Breast epithelium (tissue), 3 donors: ENCODE data around the gene MPRIP.

Source experiments
- CTCF ChIP-seq, 3 donors: fragments of 450-650 bp; IDR thresholded peaks; one replicate each; pipeline ENCODE4 v1.5.1; 2016 to 2017; ENCODE audit warnings: antibody characterized with exemption in 3 of 3, mild to moderate bottlenecking in 3 of 3, moderate library complexity in 3 of 3
- POLR2A ChIP-seq: fragments of 450-650 bp; IDR thresholded peaks from one replicate; pipeline ENCODE4 v1.6.1; 2016; ENCODE audit warnings: antibody characterized with exemption, mild to moderate bottlenecking, moderate library complexity
- POLR2AphosphoS5 ChIP-seq, 3 donors: sonication (generic); formaldehyde crosslinking; IDR thresholded peaks; one replicate each; pipeline ENCODE4 v1.6.1; 2017; ENCODE audit warnings: antibody characterized with exemption in 3 of 3

DNA sequence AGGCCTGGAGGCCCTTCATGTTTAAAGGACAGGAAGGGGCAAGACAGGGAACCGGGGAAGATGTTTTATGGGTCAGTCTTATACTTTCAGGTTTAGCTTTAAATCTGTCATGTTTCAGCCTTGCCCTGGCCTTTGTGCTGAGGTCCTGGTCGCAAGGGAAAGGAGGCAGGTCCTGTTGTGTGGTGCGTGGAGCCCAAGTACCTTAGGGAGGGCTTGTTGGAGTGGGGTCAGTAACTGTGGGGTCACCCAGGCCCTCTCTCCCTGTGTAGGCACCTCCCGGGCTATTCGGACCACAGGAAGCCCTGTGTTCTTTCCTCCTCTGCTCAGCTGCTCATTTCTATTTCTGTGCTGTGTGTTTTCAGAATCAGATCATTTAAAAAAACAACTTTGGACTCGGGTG, 42.7 kb downstream of the MPRIP start:
- TF ChIP-seq CTCF (IDR thresholded peaks at IDR 0.05) (no peak), POLR2A (no peak), POLR2AphosphoS5 (IDR thresholded peaks at IDR 0.05) (no peak)
